GM10266 (cell line): ENCODE data around the gene CD6.

Experiments
- DNase-seq: peaks from one replicate; pipeline ENCODE4 v3.0.0; 2012; ENCODE audit errors: extremely low spot score
- TF ChIP-seq, protein P1 (sequence below): IDR thresholded peaks from 2 replicates; pipeline ENCODE4 v1.5.1; 2012; ENCODE audit warnings: mild to moderate bottlenecking, low read depth; ENCODE audit not compliant: control insufficient read depth, insufficient read depth; ENCODE audit errors: missing control alignments

CD6 gene

DNA sequence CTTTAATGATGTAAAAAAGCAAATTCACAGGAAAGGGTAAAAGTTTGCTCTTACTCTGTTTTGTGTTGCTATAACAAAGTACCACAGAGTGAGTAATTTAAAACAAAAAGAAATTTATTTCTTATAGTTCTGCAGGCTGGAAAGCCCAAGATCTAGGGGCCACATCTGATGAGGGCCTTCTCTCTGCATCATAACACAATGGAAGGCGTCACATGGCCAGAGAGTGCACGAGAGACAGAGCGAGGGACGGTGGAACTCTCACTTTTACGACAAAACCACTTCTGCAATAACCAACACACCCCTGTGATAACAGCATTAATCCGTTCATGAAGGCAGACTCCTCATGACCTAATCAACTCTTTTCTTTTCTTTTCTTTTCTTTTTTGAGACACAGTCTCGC lies 31.1 kb downstream of the CD6 start:
- no peak for DNase-seq
- TF ChIP-seq, protein P1, sequence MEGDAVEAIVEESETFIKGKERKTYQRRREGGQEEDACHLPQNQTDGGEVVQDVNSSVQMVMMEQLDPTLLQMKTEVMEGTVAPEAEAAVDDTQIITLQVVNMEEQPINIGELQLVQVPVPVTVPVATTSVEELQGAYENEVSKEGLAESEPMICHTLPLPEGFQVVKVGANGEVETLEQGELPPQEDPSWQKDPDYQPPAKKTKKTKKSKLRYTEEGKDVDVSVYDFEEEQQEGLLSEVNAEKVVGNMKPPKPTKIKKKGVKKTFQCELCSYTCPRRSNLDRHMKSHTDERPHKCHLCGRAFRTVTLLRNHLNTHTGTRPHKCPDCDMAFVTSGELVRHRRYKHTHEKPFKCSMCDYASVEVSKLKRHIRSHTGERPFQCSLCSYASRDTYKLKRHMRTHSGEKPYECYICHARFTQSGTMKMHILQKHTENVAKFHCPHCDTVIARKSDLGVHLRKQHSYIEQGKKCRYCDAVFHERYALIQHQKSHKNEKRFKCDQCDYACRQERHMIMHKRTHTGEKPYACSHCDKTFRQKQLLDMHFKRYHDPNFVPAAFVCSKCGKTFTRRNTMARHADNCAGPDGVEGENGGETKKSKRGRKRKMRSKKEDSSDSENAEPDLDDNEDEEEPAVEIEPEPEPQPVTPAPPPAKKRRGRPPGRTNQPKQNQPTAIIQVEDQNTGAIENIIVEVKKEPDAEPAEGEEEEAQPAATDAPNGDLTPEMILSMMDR = no peak

DNA sequence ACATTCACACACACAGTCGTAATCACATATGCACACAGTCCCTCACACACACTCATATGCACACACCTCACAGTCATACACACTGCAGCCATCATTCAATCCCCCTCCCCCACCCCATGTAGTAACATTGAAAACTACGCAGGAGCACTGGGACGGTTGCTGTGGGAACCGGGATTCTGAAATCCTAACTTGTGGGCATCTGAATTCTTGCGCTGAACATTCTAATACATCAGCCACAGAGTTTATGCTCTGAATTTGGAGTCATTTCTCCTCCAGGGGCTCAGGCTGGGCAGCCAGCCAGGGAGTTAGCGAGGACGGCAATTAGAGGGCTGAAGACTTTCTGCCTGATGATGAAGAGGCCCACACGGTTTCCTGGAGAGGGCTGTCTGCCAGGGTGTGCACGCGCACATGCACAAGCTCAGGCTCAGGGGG lies 32.7 kb downstream of the CD6 start:
- TF ChIP-seq, protein P1 = no peak
- no peak for DNase-seq

- no peak for DNase-seq
- TF ChIP-seq, protein P1 = no peak
These were observed 33.3 kb downstream of the CD6 start for GRCh38 chr11:61004761-61005181.

- TF ChIP-seq, protein P1 = no peak
- DNase-seq = peak; percentile 66
These were observed 36.0 kb downstream of the CD6 start for GRCh38 chr11:61007383-61007955.

- DNase-seq = peak; percentile 74
These were observed 36.7 kb downstream of the CD6 start for GRCh38 chr11:61007956-61008896.

DNA sequence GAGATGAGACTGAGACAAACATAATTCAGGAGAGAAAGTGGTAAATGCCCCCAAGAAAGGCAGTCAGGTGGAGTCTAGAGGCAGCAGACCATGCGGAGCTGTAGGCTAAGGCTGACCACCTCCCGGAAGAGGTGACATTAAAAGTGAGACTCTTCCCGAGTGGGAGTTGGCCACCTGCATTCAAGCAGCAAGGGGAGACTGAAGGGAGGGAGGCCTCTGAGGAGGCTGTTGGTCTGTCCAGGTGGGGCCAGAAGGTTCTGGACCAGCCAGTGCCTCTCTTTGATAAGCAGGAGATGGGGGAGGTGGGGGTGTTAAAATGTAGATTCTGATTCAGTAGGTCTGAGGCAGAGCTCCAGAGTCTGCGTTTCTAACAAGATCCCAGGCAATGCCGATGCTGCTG lies 37.5 kb downstream of the CD6 start:
- DNase-seq = no peak
- TF ChIP-seq, protein P1 = no peak

More at GRCh38 chr11:61007956-61008896, 36.7 kb downstream of the CD6 start:
- TF ChIP-seq, protein P1 = no peak
